CD4-positive, alpha-beta T cell treated with Interleukin-6 for 4 hours (primary cell): ENCODE results near the gene TMEM253.

Source experiments
- DNase-seq: peaks from one replicate; pipeline ENCODE4 v3.0.0-alpha.2; 2020; ENCODE audit warnings: mixed read lengths

The TMEM253 gene

GRCh38 chr14:21071225-21072030 is 29.4 kb upstream of the TMEM253 start:
- DNase-seq = peak; percentile 69

DNA sequence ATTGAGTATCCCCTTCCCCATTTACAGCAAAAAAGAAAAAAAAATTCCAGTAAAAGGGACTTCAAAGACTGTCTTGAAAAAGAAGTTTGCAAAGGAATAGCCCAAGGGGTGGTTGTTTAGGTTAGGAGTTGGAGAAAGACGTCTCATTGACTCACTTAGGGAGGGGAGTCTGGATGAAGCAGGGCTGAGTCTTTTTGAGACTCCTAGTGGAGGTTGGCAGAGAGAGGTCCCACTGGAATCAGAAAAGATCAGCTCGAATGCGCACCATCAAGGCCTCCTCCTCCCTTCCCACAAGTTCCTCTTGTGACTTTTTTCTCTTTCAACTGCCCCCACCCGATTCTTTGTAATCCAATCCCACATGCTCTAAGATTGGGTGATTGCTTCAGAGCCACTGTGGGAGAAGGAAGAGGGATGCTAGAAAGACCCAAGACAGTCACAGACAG is 28.8 kb upstream of the TMEM253 start:
- DNase-seq = no peak

DNA sequence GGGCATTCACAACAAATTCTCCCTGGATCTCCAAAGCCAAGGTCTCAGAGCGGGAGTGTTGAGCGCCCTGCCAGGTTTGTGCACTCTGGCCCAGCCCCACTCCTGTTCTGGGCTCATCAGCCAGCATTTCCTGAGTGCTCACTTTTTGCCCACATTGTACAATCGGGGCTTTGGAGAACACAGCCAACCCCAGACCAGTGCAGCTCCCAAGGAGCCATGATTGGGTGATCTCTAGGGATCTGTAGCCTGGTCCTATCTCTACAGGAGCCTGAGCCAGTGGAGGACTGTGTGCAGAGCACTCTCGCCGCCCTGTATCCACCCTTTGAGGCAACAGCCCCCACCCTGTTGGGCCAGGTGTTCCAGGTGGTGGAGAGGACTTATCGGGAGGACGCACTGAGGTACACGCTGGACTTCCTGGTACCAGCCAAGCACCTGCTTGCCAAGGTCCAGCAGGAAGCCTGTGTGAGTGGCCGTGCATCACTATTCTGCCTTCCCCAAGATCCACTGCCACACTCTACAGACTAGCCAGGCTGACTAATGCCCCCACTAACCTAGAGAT is 28.0 kb upstream of the TMEM253 start:
- DNase-seq = no peak

DNA sequence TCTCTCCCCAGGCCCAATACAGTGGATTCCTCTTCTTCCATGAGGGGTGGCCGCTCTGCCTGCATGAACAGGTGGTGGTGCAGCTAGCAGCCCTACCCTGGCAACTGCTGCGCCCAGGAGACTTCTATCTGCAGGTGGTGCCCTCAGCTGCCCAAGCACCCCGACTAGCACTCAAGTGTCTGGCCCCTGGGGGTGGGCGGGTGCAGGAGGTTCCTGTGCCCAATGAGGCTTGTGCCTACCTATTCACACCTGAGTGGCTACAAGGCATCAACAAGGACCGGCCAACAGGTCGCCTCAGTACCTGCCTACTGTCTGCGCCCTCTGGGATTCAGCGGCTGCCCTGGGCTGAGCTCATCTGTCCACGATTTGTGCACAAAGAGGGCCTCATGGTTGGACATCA is 26.9 kb upstream of the TMEM253 start:
- DNase-seq = no peak

- no peak for DNase-seq
Measured at GRCh38 chr14:21074398-21075272, 26.2 kb upstream of the TMEM253 start.

DNA sequence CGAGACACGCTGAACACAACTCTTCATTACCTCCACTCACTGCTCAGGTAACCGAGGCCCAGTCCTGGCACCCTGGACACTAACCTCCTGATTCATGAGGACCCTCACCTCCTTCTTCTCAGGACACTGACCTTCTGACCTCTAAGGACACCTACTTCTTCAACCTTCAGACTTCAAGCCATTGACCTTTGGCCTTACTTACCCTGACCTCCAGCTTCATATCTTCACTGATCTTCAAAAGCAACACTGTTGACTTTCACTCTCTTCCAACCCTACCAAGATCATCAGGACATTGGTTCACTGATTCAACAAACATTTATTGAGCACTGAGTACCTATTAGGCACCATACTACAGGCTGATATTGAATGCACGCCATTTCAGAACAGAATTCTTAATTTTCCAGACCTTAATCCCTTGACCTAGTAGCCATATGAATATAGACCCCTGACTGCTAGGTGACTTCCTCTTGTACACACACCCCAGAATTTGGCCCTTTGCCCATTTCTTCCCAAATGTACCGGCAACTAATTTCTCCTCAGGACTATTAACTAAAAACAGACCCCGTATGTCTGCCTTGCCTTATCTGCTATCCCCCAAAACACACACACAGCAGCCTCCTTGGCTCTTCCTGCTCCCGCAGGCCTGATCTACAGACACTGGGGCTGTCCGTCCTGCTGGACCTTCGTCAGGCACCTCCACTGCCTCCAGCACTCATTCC is 25.0 kb upstream of the TMEM253 start:
- DNase-seq = no peak

DNA sequence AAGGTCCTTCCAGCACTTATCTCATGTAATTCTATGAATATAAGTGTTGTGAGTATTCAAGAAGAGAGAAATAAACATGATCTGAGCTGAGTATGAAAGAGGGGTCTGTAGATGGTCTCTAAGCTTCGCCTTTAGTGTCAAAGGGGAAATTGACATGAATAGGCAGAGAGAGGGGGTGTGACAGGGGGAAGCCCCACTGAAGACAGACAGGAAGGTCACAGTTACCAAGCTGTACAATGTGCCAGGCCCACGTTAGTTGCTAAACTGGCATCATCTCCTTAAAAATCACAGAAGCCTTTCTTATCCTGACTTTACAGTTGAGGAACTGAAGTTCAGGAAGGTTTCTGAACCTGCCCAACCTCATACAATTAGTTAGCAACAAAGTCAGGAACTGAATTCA is 23.2 kb upstream of the TMEM253 start:
- no peak for DNase-seq

DNA sequence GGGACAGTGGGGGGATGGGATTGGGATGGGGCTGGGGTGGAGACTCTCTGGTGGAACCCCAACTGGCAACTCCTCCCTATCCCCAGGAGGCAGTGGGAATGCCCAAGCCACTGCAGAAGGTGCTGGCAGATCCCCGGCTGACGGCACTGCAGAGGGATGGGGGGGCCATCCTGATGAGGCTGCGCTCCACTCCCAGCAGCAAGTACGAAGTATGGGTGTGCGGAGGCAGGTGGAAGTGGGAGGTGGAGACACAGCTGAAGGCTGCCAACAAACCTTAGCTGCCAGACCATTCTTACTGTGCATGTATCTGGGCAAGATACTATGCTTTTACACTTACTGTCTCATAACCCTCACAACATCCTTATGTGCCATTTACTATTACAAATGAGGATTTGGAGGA is 22.6 kb upstream of the TMEM253 start:
- no peak for DNase-seq

DNA sequence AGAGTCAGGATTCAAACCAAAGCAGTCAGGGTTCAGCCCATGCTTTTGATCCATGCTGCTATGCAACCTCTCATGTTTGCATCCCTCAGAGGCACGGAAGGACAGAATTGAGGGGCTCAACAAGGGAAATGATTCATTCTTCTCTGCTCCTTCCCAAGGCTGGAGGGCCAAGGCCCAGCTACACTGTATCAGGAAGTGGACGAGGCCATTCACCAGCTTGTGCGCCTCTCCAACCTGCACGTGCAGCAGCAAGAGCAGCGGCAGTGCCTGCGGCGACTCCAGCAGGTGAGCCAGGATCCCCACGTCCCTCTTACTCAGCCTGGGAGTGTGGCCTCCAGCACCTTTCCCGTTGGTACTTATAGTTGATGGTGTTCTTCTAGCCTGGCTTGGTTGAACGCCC is 22.1 kb upstream of the TMEM253 start:
- DNase-seq = no peak

GRCh38 chr14:21081521-21082142 is 19.2 kb upstream of the TMEM253 start:
- DNase-seq = no peak

DNA sequence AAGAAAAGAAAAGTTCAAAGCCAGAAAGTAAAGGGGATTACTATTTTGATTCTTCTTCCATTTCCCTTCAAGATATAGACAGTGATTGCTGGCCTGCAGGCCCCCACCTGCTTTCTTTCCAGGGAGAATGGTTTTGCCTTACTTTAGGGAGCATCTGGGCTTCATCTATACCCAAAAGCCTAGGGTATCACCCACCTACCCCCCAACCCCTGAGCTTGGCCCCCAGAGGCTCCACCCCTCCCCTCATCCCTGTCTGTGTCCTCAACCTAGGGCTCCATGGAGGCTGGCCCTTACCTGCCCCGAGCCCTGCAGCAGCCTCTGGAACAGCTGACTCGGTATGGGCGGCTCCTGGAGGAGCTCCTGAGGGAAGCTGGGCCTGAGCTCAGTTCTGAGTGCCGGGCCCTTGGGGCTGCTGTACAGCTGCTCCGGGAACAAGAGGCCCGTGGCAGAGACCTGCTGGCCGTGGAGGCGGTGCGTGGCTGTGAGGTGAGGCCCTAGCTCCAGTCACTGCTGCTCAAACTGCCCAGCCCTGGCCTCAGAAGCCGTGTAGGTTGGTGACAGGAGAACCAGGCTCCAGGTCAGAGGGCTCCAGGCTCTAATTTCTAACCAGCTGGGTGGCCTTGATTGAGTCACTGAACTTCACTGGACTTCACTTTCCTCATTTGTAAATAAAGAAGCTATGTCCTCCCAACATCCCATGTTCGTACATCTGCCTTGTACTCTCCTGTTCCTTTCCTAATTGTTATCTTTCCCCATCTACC is 17.1 kb upstream of the TMEM253 start:
- DNase-seq = no peak

- DNase-seq = no peak
Measured at GRCh38 chr14:21084396-21084795, 16.5 kb upstream of the TMEM253 start.

DNA sequence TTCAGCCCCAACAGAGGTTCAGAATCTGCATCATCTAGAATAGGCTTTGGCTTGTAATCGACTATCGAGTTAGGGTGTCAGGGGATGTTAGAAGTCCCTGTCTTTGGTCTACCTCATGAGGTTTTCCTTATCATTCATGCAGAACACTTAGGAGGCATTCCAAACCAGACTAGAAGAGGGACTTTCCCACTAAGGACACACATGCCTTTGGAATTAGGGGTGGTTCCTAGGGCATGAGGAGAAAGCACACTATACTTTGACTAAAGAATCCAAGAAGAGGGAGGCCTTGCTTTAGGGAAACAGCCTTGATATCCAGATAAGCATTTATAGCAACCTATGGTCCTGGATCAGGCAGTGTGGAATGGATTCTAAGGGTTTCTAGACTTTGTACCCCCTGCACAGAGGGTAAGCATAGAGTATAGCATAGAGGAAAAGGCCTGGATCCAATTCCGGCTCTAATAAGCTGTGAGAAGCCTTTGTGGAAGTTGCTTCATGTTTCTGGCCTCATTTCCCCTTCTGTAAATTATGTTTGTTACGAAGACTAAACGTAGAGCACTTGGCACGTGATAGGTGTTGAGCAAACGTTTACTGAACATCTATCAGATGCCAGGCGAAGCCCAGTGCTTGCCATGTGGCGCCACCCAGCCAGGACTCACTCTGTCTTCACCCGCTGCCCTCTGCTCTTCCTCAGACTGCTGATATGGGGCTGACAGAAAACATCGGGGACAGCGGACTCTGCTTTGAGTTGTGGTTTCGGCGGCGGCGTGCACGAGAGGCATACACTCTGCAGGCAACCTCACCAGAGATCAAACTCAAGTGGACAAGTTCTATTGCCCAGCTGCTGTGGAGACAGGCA is 15.6 kb upstream of the TMEM253 start:
- no peak for DNase-seq

DNA sequence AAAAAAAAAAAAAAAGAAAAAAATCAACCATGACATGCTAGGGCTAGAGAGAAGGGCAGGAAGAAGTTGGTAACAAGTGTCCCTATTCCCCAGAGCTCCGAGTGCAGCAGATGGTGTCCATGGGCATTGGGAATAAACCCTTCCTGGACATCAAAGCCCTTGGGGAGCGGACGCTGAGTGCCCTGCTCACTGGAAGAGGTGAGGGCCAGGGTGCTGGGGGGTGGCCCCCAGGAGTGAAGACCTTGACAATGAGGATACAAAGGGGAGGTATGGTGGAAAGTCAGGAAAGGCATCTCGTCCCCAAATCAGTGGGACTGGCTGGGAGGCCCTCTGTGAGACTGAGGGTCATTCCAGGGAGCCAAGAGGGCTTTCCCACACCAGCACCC is 14.0 kb upstream of the TMEM253 start:
- no peak for DNase-seq

- peak; percentile 63 for DNase-seq
Measured at GRCh38 chr14:21087294-21088091, 13.4 kb upstream of the TMEM253 start.

- no peak for DNase-seq
Measured at GRCh38 chr14:21088687-21089086, 12.2 kb upstream of the TMEM253 start.

GRCh38 chr14:21089271-21089670 is 11.6 kb upstream of the TMEM253 start:
- no peak for DNase-seq

GRCh38 chr14:21089877-21090193 is 11.0 kb upstream of the TMEM253 start:
- DNase-seq = no peak

GRCh38 chr14:21090194-21090939 is 10.5 kb upstream of the TMEM253 start:
- peak; percentile 34 for DNase-seq
